Measurements from ENCODE around the gene ZNF500. TPM values are rescaled to one million over a fixed set of nuclear protein-coding genes. Genes with fewer than 3 reads are reported as not detected.

The ZNF500 gene
- total and polyA plus RNA-seq, 2 donors (not counting 1 experiment from before 2014, with no cell fraction given) = 12.0 to 26.5 TPM

DNA sequence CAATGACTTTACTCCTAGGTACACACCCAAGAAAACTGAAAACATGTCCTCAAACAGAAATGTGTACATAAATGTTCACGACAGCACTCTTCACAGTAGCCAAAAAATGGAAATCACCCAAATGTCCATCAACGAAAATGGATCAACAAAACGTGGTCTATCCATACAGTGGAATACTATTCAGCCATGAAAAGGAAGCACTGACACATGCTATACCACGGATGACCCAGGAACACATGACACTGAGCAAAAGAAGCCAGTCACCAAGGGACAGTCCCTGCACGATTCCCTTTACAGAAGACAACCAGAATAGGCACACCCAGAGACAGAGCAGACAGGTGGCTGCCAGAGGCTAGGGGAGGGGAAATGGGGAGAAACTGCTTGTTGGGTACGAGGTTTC is 11.3 kb downstream of the ZNF500 start:
- 99% methylated on average over 5 of the region's 6 CpGs for WGBS (ENCODE audit: insufficient coverage)
- TF ChIP-seq, protein P1, sequence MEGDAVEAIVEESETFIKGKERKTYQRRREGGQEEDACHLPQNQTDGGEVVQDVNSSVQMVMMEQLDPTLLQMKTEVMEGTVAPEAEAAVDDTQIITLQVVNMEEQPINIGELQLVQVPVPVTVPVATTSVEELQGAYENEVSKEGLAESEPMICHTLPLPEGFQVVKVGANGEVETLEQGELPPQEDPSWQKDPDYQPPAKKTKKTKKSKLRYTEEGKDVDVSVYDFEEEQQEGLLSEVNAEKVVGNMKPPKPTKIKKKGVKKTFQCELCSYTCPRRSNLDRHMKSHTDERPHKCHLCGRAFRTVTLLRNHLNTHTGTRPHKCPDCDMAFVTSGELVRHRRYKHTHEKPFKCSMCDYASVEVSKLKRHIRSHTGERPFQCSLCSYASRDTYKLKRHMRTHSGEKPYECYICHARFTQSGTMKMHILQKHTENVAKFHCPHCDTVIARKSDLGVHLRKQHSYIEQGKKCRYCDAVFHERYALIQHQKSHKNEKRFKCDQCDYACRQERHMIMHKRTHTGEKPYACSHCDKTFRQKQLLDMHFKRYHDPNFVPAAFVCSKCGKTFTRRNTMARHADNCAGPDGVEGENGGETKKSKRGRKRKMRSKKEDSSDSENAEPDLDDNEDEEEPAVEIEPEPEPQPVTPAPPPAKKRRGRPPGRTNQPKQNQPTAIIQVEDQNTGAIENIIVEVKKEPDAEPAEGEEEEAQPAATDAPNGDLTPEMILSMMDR (IDR thresholded peaks at IDR 0.05) = no peak
- no peak for TF ChIP-seq EZH2 (IDR thresholded peaks at IDR 0.05; ENCODE audit: borderline replicate concordance, insufficient read depth, low read depth, low read length, poor library complexity, severe bottlenecking)

DNA sequence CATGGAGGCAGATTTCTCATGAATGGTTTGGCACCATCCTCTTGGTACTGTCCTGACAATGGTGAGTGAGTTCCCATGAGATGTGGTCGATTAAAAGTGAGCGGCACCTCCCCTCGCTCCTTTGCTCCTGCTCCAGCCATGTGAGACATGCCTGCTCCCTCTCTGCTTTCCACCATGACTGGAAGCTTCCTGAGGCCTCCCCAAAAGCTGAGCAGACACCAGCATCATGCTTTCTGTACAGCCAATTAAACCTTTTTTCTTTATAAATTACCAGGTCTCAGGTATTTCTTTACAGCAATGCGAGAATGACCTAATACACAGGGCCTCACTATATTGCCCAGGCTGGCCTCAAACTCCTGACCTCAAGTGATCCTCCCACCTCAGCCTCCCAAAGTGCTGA is 12.1 kb downstream of the ZNF500 start:
- POLR2A ChIA-PET = no interaction called here
- no peak for ATAC-seq (ENCODE audit: low read depth)
- no peak overlapping the region for H3K9ac ChIP-seq (ENCODE audit: low read length)
- H3K27me3 ChIP-seq (replicated peaks in 1 of 4; ENCODE audit: control extremely low read depth in 1 of 4, control insufficient read depth in 3 of 4, insufficient read depth in 4 of 4, low read length in 3 of 4) = no peaks in the 10 kb centered on the region
- Mint-ChIP-seq H3K27ac (no peak overlapping the region), H3K9me3 (ENCODE audit: insufficient read depth) (no peaks in the 10 kb centered on the region), H3K4me3 (no peak overlapping the region), H3K4me1 (no peaks in the 10 kb centered on the region), H3K27me3 (no peaks in the 10 kb centered on the region)
- H3K9me3 ChIP-seq (ENCODE audit: control extremely low read depth in 1 of 3, control insufficient read depth in 2 of 3, insufficient read depth in 1 of 3, low read length in 2 of 3) = peaks cover 0 to 6% (median 0%) of the 10 kb centered on the region in 3 donors
- 98% methylated on average over 4 of the region's 4 CpGs for WGBS (ENCODE audit: insufficient coverage)
- CTCF ChIA-PET = no interaction called here
- TF ChIP-seq, protein P1 (IDR thresholded peaks at IDR 0.05) = no peak
- no peak for TF ChIP-seq EZH2 (IDR thresholded peaks at IDR 0.05; ENCODE audit: borderline replicate concordance, insufficient read depth, low read depth, low read length, poor library complexity, severe bottlenecking)
- no peak overlapping the region for H2AFZ ChIP-seq (ENCODE audit: insufficient read depth, low read depth, low read length, poor library complexity, severe bottlenecking)
- intact Hi-C loops (cut with micrococcal nuclease) = no loop called here
- peaks cover 4% of the 10 kb centered on the region for H4K20me1 ChIP-seq (ENCODE audit: control insufficient read depth, insufficient read depth, low read length, poor library complexity, severe bottlenecking)
- peaks cover 2 to 60% of the 10 kb centered on the region in 2 experiments for H3K36me3 ChIP-seq (replicated peaks in 1 of 2; ENCODE audit: control extremely low read depth in 1 of 2, control insufficient read depth in 1 of 2, extremely low read depth in 1 of 2, insufficient read depth in 2 of 2, low read length in 1 of 2)
- H3K4me2 ChIP-seq (replicated peaks; ENCODE audit: low read depth, low read length, poor library complexity, severe bottlenecking) = no peak overlapping the region
- no peak for DNase-seq
- no peaks in the 10 kb centered on the region for H3K4me1 ChIP-seq (ENCODE audit: control insufficient read depth in 2 of 2, insufficient read depth in 2 of 2, low read length in 2 of 2)
- H3K27ac ChIP-seq (ENCODE audit: low read length in 2 of 2) = no peak overlapping the region
- no peak overlapping the region for H3K4me3 ChIP-seq (ENCODE audit: control extremely low read depth in 1 of 5, extremely low read depth in 1 of 5, insufficient read depth in 1 of 5, low read depth in 2 of 5, low read length in 4 of 5)
- H3K79me2 ChIP-seq (ENCODE audit: control insufficient read depth, insufficient read depth, low read length) = peaks cover 20% of the 10 kb centered on the region

More for the DNA sequence above, 11.3 kb downstream of the ZNF500 start:
- DNase-seq = no peak
- no peak overlapping the region for H2AFZ ChIP-seq (ENCODE audit: insufficient read depth, low read depth, low read length, poor library complexity, severe bottlenecking)
- no peaks in the 10 kb centered on the region for H3K27me3 ChIP-seq (replicated peaks in 1 of 4; ENCODE audit: control extremely low read depth in 1 of 4, control insufficient read depth in 3 of 4, insufficient read depth in 4 of 4, low read length in 3 of 4)
- no peak overlapping the region for H3K9ac ChIP-seq (ENCODE audit: low read length)
- ChIA-PET POLR2A (no interaction called here), CTCF (no interaction called here)
- no peak overlapping the region for H3K4me2 ChIP-seq (replicated peaks; ENCODE audit: low read depth, low read length, poor library complexity, severe bottlenecking)
- no peaks in the 10 kb centered on the region for H3K9me3 Mint-ChIP-seq (ENCODE audit: insufficient read depth)
- peaks cover 2 to 68% of the 10 kb centered on the region in 2 experiments for H3K36me3 ChIP-seq (replicated peaks in 1 of 2; ENCODE audit: control extremely low read depth in 1 of 2, control insufficient read depth in 1 of 2, extremely low read depth in 1 of 2, insufficient read depth in 2 of 2, low read length in 1 of 2)
- ATAC-seq (ENCODE audit: low read depth) = no peak
- no peak overlapping the region for H3K27ac Mint-ChIP-seq
- no peak overlapping the region for H3K4me3 ChIP-seq (ENCODE audit: control extremely low read depth in 1 of 5, extremely low read depth in 1 of 5, insufficient read depth in 1 of 5, low read depth in 2 of 5, low read length in 4 of 5)
- H3K4me1 ChIP-seq (ENCODE audit: control insufficient read depth in 2 of 2, insufficient read depth in 2 of 2, low read length in 2 of 2) = no peaks in the 10 kb centered on the region
- intact Hi-C loops (cut with micrococcal nuclease) = no loop called here
- H3K79me2 ChIP-seq (ENCODE audit: control insufficient read depth, insufficient read depth, low read length) = peaks cover 20% of the 10 kb centered on the region
- H3K27ac ChIP-seq (ENCODE audit: low read length in 2 of 2) = no peak overlapping the region
- H3K4me1 Mint-ChIP-seq = no peaks in the 10 kb centered on the region
- H3K4me3 Mint-ChIP-seq = no peak overlapping the region
- H4K20me1 ChIP-seq (ENCODE audit: control insufficient read depth, insufficient read depth, low read length, poor library complexity, severe bottlenecking) = peaks cover 4% of the 10 kb centered on the region
- H3K27me3 Mint-ChIP-seq = no peaks in the 10 kb centered on the region
- peaks cover 0 to 6% (median 0%) of the 10 kb centered on the region in 3 donors for H3K9me3 ChIP-seq (ENCODE audit: control extremely low read depth in 1 of 3, control insufficient read depth in 2 of 3, insufficient read depth in 1 of 3, low read length in 2 of 3)

All from B cell (primary cell).